ENCODE measurements around the gene ABCA4.

ABCA4 gene

GRCh38 chr1:94024104-94024792 lies 96.7 kb downstream of the ABCA4 start:
- no peak for FAIRE-seq

- no peak for FAIRE-seq
Observed at GRCh38 chr1:94022471-94023189, 98.3 kb downstream of the ABCA4 start.

GRCh38 chr1:94020764-94021579 lies 100.0 kb downstream of the ABCA4 start:
- no peak for FAIRE-seq

GRCh38 chr1:94019327-94019726 lies 101.6 kb downstream of the ABCA4 start:
- FAIRE-seq = no peak

GRCh38 chr1:94017155-94017829 lies 103.7 kb downstream of the ABCA4 start:
- FAIRE-seq = no peak

GRCh38 chr1:94015489-94015817 lies 105.5 kb downstream of the ABCA4 start:
- no peak for FAIRE-seq

GRCh38 chr1:94014635-94015488 lies 106.1 kb downstream of the ABCA4 start:
- FAIRE-seq = no peak

GRCh38 chr1:94014087-94014486 lies 106.9 kb downstream of the ABCA4 start:
- FAIRE-seq = no peak

- no peak for FAIRE-seq
Observed at GRCh38 chr1:94013367-94013878, 107.5 kb downstream of the ABCA4 start.

- no peak for FAIRE-seq
Observed at GRCh38 chr1:94012708-94013366, 108.1 kb downstream of the ABCA4 start.

GRCh38 chr1:94011709-94012595 lies 109.0 kb downstream of the ABCA4 start:
- no peak for FAIRE-seq

- FAIRE-seq = no peak
Observed at GRCh38 chr1:94011129-94011528, 109.8 kb downstream of the ABCA4 start.

- no peak for FAIRE-seq
Observed at GRCh38 chr1:94009304-94009703, 111.6 kb downstream of the ABCA4 start.

GRCh38 chr1:94006604-94007003 lies 114.3 kb downstream of the ABCA4 start:
- FAIRE-seq = no peak

GRCh38 chr1:94004924-94005323 lies 116.0 kb downstream of the ABCA4 start:
- no peak for FAIRE-seq

GRCh38 chr1:94002046-94002787 lies 118.7 kb downstream of the ABCA4 start:
- no peak for FAIRE-seq

- FAIRE-seq = no peak
Observed at GRCh38 chr1:94001397-94002045, 119.4 kb downstream of the ABCA4 start.

- FAIRE-seq = no peak
Observed at GRCh38 chr1:94000510-94001282, 120.3 kb downstream of the ABCA4 start.

Data from TTC549 (cell line).